Hepatocyte (in vitro differentiated cells): ENCODE results near the gene MRPL55.

Experiments
- CTCF ChIP-seq: fragments of 200-600 bp; sonication (generic); IDR thresholded peaks from 2 replicates; pipeline ENCODE4 v1.5.1; 2016; ENCODE audit warnings: antibody characterized with exemption, mild to moderate bottlenecking; ENCODE audit not compliant: poor library complexity
- EZH2phosphoT487 ChIP-seq: fragments of 200-600 bp; sonication (generic); IDR thresholded peaks from one replicate; pipeline ENCODE4 v1.6.1; 2018; ENCODE audit warnings: antibody characterized with exemption, mild to moderate bottlenecking, low read depth, moderate library complexity; ENCODE audit not compliant: unreplicated experiment, severe bottlenecking

- no peak for TF ChIP-seq CTCF
- TF ChIP-seq EZH2phosphoT487: no peak
Measured at GRCh38 chr1:228112167-228112566, 3.1 kb upstream of the MRPL55 start.
